H1 (cell line): ENCODE data around the gene LHPP.
"Not testable (repeated sequence)": the region's sequence is repeated elsewhere in the genome, so short reads cannot be mapped to it uniquely, and the experiment has no call there.

Experiments used
- CTCF ChIP-seq, 3 experiments: IDR thresholded peaks; 1 replicate in 2 of 3; 2 replicates in 1 of 3; pipeline versions ENCODE4 v1.5.1 to v1.6.1; 2011; ENCODE audit warnings: low read length in 3 of 3, mild to moderate bottlenecking in 3 of 3, inconsistent platforms in 2 of 3, low read depth in 1 of 3, moderate library complexity in 1 of 3; ENCODE audit not compliant: insufficient read depth in 1 of 3; ENCODE audit errors: control extremely low read depth in 1 of 3
- EZH2 ChIP-seq: fragments of 200-600 bp; sonication (generic); IDR thresholded peaks from 2 replicates; pipeline ENCODE4 v1.7.1; 2012; ENCODE audit warnings: low read depth, mild to moderate bottlenecking, moderate library complexity, low read length, inconsistent platforms; ENCODE audit not compliant: severe bottlenecking
- JUND ChIP-seq: IDR thresholded peaks from 2 replicates; pipeline ENCODE4 v1.6.1; 2011; ENCODE audit warnings: mild to moderate bottlenecking, improper control_type of control experiment, low read length
- MAX ChIP-seq: IDR thresholded peaks from 2 replicates; pipeline ENCODE4 v1.6.1; 2012; ENCODE audit warnings: inconsistent platforms
- NRF1 ChIP-seq: IDR thresholded peaks from 2 replicates; pipeline ENCODE4 v1.6.1; 2011; ENCODE audit warnings: mild to moderate bottlenecking, low read depth, low read length, improper control_type of control experiment
- POLR2A ChIP-seq, 2 experiments: IDR thresholded peaks; 1 replicate in 1 of 2; 2 replicates in 1 of 2; pipeline ENCODE4 v1.6.1; 2011; ENCODE audit warnings: low read depth in 2 of 2, low read length in 2 of 2, mild to moderate bottlenecking in 2 of 2; ENCODE audit errors: control extremely low read depth in 1 of 2
- POLR2AphosphoS5 ChIP-seq: IDR thresholded peaks from 2 replicates; pipeline ENCODE4 v1.6.1; 2011; ENCODE audit warnings: low read depth, low read length
- SIN3A ChIP-seq, 2 experiments: IDR thresholded peaks in 1 of 2; conservative IDR thresholded peaks in 1 of 2; 2 replicates each; pipeline ENCODE4 v1.6.1; 2011 to 2012; ENCODE audit warnings: low read length in 2 of 2, improper control_type of control experiment in 1 of 2, low read depth in 1 of 2, mild to moderate bottlenecking in 1 of 2
- SP4 ChIP-seq: IDR thresholded peaks from 2 replicates; pipeline ENCODE4 v1.6.1; 2012; ENCODE audit warnings: low read length, inconsistent platforms
- TAF1 ChIP-seq: IDR thresholded peaks from 2 replicates; pipeline ENCODE4 v1.6.1; 2011; ENCODE audit warnings: mild to moderate bottlenecking, low read depth, low read length

GRCh38 chr10:124610186-124610585 is 148.6 kb downstream of the LHPP start:
- TF ChIP-seq EZH2; POLR2A (IDR thresholded peaks at IDR 0.05; ENCODE audit: control extremely low read depth in 1 of 2, low read depth in 2 of 2, low read length in 2 of 2); POLR2AphosphoS5; SP4; CTCF (IDR thresholded peaks at IDR 0.05; ENCODE audit: control extremely low read depth in 1 of 3, insufficient read depth in 1 of 3, low read depth in 1 of 3, low read length in 3 of 3); NRF1; JUND; TAF1; SIN3A (conservative IDR thresholded peaks at IDR 0.05 in 1 of 2, IDR thresholded peaks at IDR 0.05 in 1 of 2; ENCODE audit: low read depth in 1 of 2, low read length in 2 of 2); MAX: not testable (repeated sequence)
